OCI-LY3 (cell line): ENCODE results near the gene ALCAM.

ENCODE experiments used
- H2AFZ ChIP-seq: fragments of 200-600, 300-600 bp; shearing (Covaris generic); 2 replicates; pipeline ENCODE4 v1.6.0; 2014; ENCODE audit warnings: antibody characterized with exemption, low read depth, low read length
- H3K27ac ChIP-seq: fragments of 200-600, 300-600 bp; sonication (generic); 2 replicates; pipeline ENCODE4 v1.5.1; 2014; ENCODE audit warnings: mild to moderate bottlenecking, low read length, moderate library complexity, mixed read lengths
- H3K27me3 ChIP-seq: fragments of 200-600, 300-600 bp; sonication (generic); 2 replicates; pipeline ENCODE4 v1.6.1; 2014; ENCODE audit warnings: low read depth, low read length, mixed read lengths
- H3K36me3 ChIP-seq: fragments of 200-600, 300-600 bp; sonication (generic); replicated peaks from 2 replicates; pipeline ENCODE3; 2014; ENCODE audit warnings: low read depth, low read length, mixed read lengths
- H3K4me1 ChIP-seq: fragments of 300-600, 200-600 bp; sonication (generic); 2 replicates; pipeline ENCODE4 v1.6.1; 2014; ENCODE audit warnings: low read length, mixed read lengths
- H3K4me2 ChIP-seq: fragments of 200-600, 300-600 bp; sonication (generic); 2 replicates; pipeline ENCODE4 v1.6.1; 2014; ENCODE audit warnings: low read length, mixed read lengths
- H3K4me3 ChIP-seq: fragments of 300-600, 200-600 bp; sonication (generic); 2 replicates; pipeline ENCODE4 v1.5.1; 2014; ENCODE audit warnings: antibody characterized with exemption, mild to moderate bottlenecking, low read length, moderate library complexity
- H3K79me2 ChIP-seq: fragments of 300-600, 200-600 bp; shearing (Covaris generic); 2 replicates; pipeline ENCODE4 v1.6.1; 2014; ENCODE audit warnings: mild to moderate bottlenecking, low read length, mixed read lengths
- H3K9ac ChIP-seq: fragments of 300-600, 200-600 bp; shearing (Covaris generic); 2 replicates; pipeline ENCODE4 v1.6.0; 2014; ENCODE audit warnings: mild to moderate bottlenecking, low read length, moderate library complexity
- H3K9me3 ChIP-seq: fragments of 200-600, 300-600 bp; shearing (Covaris generic); 2 replicates; pipeline ENCODE4 v1.6.1; 2014; ENCODE audit warnings: low read length, mixed read lengths; ENCODE audit not compliant: insufficient read depth
- H4K20me1 ChIP-seq: fragments of 200-600, 300-600 bp; sonication (generic); 2 replicates; pipeline ENCODE4 v1.6.1; 2016; ENCODE audit warnings: low read length, mixed read lengths; ENCODE audit not compliant: insufficient read depth
- CTCF ChIP-seq: fragments of 200-600, 300-600 bp; sonication (generic); IDR thresholded peaks from 2 replicates; pipeline ENCODE4 v1.5.1; 2014; ENCODE audit warnings: antibody characterized with exemption, low read length, low read depth
- EZH2phosphoT487 ChIP-seq: fragments of 200-600 bp; shearing (Covaris generic); IDR thresholded peaks from 2 replicates; pipeline ENCODE4 v1.6.1; 2018; ENCODE audit warnings: antibody characterized with exemption, mixed run types, low read depth

The ALCAM gene

GRCh38 chr3:105553851-105554250 is 187.1 kb downstream of the ALCAM start:
- Histone ChIP-seq H3K4me3 (no peak overlapping the region), H3K27me3 (no peaks in the 10 kb centered on the region), H3K9ac (no peak overlapping the region), H3K36me3 (peaks cover 64% of the 10 kb centered on the region), H4K20me1 (no peaks in the 10 kb centered on the region), H3K79me2 (no peaks in the 10 kb centered on the region), H2AFZ (no peak overlapping the region), H3K4me2 (no peak overlapping the region), H3K27ac (no peak overlapping the region), H3K4me1 (no peaks in the 10 kb centered on the region), H3K9me3 (no peaks in the 10 kb centered on the region)
- TF ChIP-seq CTCF (no peak), EZH2phosphoT487 (no peak)

GRCh38 chr3:105555206-105555605 is 188.5 kb downstream of the ALCAM start:
- TF ChIP-seq CTCF, result no peak
- TF ChIP-seq EZH2phosphoT487, result no peak

GRCh38 chr3:105559856-105560255 is 193.1 kb downstream of the ALCAM start:
- Histone ChIP-seq H2AFZ (no peak overlapping the region), H3K27ac (no peak overlapping the region), H3K9me3 (no peaks in the 10 kb centered on the region), H3K4me2 (no peak overlapping the region), H3K4me3 (no peak overlapping the region), H3K36me3 (peaks cover 20% of the 10 kb centered on the region), H4K20me1 (no peaks in the 10 kb centered on the region), H3K4me1 (no peaks in the 10 kb centered on the region), H3K79me2 (no peaks in the 10 kb centered on the region), H3K27me3 (no peaks in the 10 kb centered on the region), H3K9ac (no peak overlapping the region)
- TF ChIP-seq EZH2phosphoT487 (no peak), CTCF (no peak)

More at GRCh38 chr3:105555206-105555605, 188.5 kb downstream of the ALCAM start:
- Histone ChIP-seq H3K79me2 (no peaks in the 10 kb centered on the region), H4K20me1 (no peaks in the 10 kb centered on the region), H2AFZ (no peak overlapping the region), H3K4me2 (no peak overlapping the region), H3K9ac (no peak overlapping the region), H3K36me3 (peaks cover 55% of the 10 kb centered on the region), H3K4me3 (no peak overlapping the region), H3K4me1 (no peaks in the 10 kb centered on the region), H3K27ac (no peak overlapping the region), H3K27me3 (no peaks in the 10 kb centered on the region), H3K9me3 (no peaks in the 10 kb centered on the region)

- Histone ChIP-seq H2AFZ (no peak overlapping the region), H3K9ac (no peak overlapping the region), H3K9me3 (no peaks in the 10 kb centered on the region), H3K4me2 (no peak overlapping the region), H3K4me3 (no peak overlapping the region), H3K4me1 (no peaks in the 10 kb centered on the region), H3K79me2 (no peaks in the 10 kb centered on the region), H3K36me3 (peaks cover 15% of the 10 kb centered on the region), H3K27me3 (no peaks in the 10 kb centered on the region), H3K27ac (no peak overlapping the region), H4K20me1 (no peaks in the 10 kb centered on the region)
- TF ChIP-seq EZH2phosphoT487, result no peak
- TF ChIP-seq CTCF, result no peak
Observed at GRCh38 chr3:105561876-105562275, 195.2 kb downstream of the ALCAM start.
